OCI-LY3 (cell line): Measurements from ENCODE around the gene FNBP1.

Experiments
- EZH2phosphoT487 ChIP-seq: fragments of 200-600 bp; shearing (Covaris generic); IDR thresholded peaks from 2 replicates; pipeline ENCODE4 v1.6.1; 2018; ENCODE audit warnings: antibody characterized with exemption, mixed run types, low read depth
- TF ChIP-seq, protein P1 (sequence below): fragments of 200-600, 300-600 bp; sonication (generic); IDR thresholded peaks from 2 replicates; pipeline ENCODE4 v1.5.1; 2014; ENCODE audit warnings: antibody characterized with exemption, low read length, low read depth

DNA sequence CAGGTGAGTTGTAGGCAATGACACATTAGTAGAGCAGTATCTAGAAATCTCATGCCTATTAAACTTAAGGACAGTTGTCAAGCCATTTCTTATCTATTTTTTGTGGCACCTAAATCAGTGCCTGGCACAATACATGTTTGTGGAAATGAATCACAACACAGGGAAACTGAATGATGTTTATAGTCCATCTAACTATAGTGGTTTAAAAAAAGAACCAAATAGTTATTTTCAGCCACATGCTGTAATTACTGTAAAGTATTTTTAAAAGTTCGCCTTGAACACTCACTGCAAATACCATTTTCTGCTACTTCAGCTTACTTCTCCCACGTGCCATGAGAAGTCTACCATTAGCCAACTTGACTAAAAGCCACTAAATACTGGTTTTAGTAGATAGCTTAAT, 21.9 kb downstream of the FNBP1 start:
- TF ChIP-seq, protein P1, sequence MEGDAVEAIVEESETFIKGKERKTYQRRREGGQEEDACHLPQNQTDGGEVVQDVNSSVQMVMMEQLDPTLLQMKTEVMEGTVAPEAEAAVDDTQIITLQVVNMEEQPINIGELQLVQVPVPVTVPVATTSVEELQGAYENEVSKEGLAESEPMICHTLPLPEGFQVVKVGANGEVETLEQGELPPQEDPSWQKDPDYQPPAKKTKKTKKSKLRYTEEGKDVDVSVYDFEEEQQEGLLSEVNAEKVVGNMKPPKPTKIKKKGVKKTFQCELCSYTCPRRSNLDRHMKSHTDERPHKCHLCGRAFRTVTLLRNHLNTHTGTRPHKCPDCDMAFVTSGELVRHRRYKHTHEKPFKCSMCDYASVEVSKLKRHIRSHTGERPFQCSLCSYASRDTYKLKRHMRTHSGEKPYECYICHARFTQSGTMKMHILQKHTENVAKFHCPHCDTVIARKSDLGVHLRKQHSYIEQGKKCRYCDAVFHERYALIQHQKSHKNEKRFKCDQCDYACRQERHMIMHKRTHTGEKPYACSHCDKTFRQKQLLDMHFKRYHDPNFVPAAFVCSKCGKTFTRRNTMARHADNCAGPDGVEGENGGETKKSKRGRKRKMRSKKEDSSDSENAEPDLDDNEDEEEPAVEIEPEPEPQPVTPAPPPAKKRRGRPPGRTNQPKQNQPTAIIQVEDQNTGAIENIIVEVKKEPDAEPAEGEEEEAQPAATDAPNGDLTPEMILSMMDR = no peak
- TF ChIP-seq EZH2phosphoT487 = no peak
